Smooth muscle cell (in vitro differentiated cells): ENCODE measurements around the gene RNU1-2. TPM values are rescaled to one million over a fixed set of nuclear protein-coding genes. Genes with fewer than 3 reads are reported as not detected.
"Not testable (repeated sequence)": the region's sequence is repeated elsewhere in the genome, so short reads cannot be mapped to it uniquely, and the experiment has no call there.

ENCODE experiments used
- DNase-seq: peaks from one replicate; lab custom pipeline; 2025; ENCODE audit not compliant: unreplicated experiment; lab: John Stamatoyannopoulos, UW
- H2AFZ ChIP-seq: fragments of 200-600 bp; sonication (generic); 2 replicates; pipeline ENCODE4 v1.6.0; 2016; ENCODE audit warnings: antibody characterized with exemption, low read depth, mild to moderate bottlenecking
- H3F3A ChIP-seq: fragments of 200-600 bp; sonication (generic); 2 replicates; pipeline ENCODE4 v1.6.0; 2017; ENCODE audit warnings: antibody characterized with exemption, low read depth
- H3K27ac ChIP-seq: fragments of 200-600 bp; sonication (generic); 2 replicates; pipeline ENCODE4 v1.5.1; 2016; ENCODE audit warnings: low read depth, mild to moderate bottlenecking
- H3K27me3 ChIP-seq: fragments of 200-600 bp; sonication (generic); 2 replicates; pipeline ENCODE4 v1.6.1; 2016; ENCODE audit warnings: low read depth, mild to moderate bottlenecking
- H3K36me3 ChIP-seq: fragments of 200-600 bp; sonication (generic); 2 replicates; pipeline ENCODE4 v1.5.1; 2016; ENCODE audit warnings: low read depth
- H3K4me1 ChIP-seq: fragments of 200-600 bp; sonication (generic); 2 replicates; pipeline ENCODE4 v1.5.1; 2016; ENCODE audit warnings: low read depth
- H3K4me2 ChIP-seq: fragments of 200-600 bp; sonication (generic); 2 replicates; pipeline ENCODE4 v1.6.0; 2016; ENCODE audit warnings: mild to moderate bottlenecking
- H3K4me3 ChIP-seq: fragments of 200-600 bp; sonication (generic); 2 replicates; pipeline ENCODE4 v1.5.1; 2016; ENCODE audit warnings: mild to moderate bottlenecking
- H3K79me2 ChIP-seq: fragments of 200-600 bp; sonication (generic); 2 replicates; pipeline ENCODE4 v1.6.0; 2016; ENCODE audit warnings: low read depth, mild to moderate bottlenecking
- H3K9ac ChIP-seq: fragments of 200-600 bp; sonication (generic); 2 replicates; pipeline ENCODE4 v1.6.0; 2016; ENCODE audit warnings: low read depth
- H3K9me3 ChIP-seq: fragments of 200-600 bp; sonication (generic); replicated peaks from 2 replicates; pipeline ENCODE4 v1.5.1; 2016; ENCODE audit warnings: low read depth
- H4K20me1 ChIP-seq: fragments of 200-600 bp; sonication (generic); 2 replicates; pipeline ENCODE4 v1.6.0; 2016; ENCODE audit warnings: low read depth
- CTCF ChIP-seq: fragments of 200-600 bp; sonication (generic); IDR thresholded peaks from 2 replicates; pipeline ENCODE4 v1.5.1; 2017; ENCODE audit warnings: borderline replicate concordance, mild to moderate bottlenecking, antibody characterized with exemption; ENCODE audit not compliant: insufficient read depth, poor library complexity, severe bottlenecking
- WGBS: methylation state at CpG from one replicate; pipeline ENCODE4 v1.1.7; 2016; ENCODE audit warnings: low lambda C conversion rate; 5-methylcytosine and 5-hydroxymethylcytosine counted together
- polyA plus RNA-seq: library from polyadenylated mRNA; unstranded; fragments of >200 nt; fragmentation: Nextera tagmentation; extraction: Ambion mirVana; gene quantifications from 2 replicates; pipeline ENCODE4 v1.2.1, GENCODE V29; 2016
- total RNA-seq: library from RNA; depleted of rRNA; stranded (reverse); fragments of >200 nt; gene quantifications from 2 replicates; pipeline ENCODE4 v1.2.3, GENCODE V29; 2014

Gene RNU1-2
- total and polyA plus RNA-seq, 2 experiments from 2014 or later, result under 0.01 to 4.2 TPM

- Histone ChIP-seq H2AFZ (no peak overlapping the region), H3K9me3 (no peaks in the 10 kb centered on the region), H3K9ac (no peak overlapping the region), H3K4me1 (peaks cover 6% of the 10 kb centered on the region), H3F3A (no peaks in the 10 kb centered on the region), H3K4me3 (no peak overlapping the region), H3K36me3 (no peaks in the 10 kb centered on the region), H4K20me1 (peaks cover 2% of the 10 kb centered on the region), H3K27ac (no peak overlapping the region), H3K27me3 (no peaks in the 10 kb centered on the region), H3K79me2 (no peaks in the 10 kb centered on the region), H3K4me2 (no peak overlapping the region)
- no peak for TF ChIP-seq CTCF
- no peak for DNase-seq
- 93% methylated on average over 13 of the region's 13 CpGs for WGBS
These were observed 32.1 kb downstream of the RNU1-2 start for GRCh38 chr1:16927711-16928485.

GRCh38 chr1:16929146-16930041 is 33.6 kb downstream of the RNU1-2 start:
- WGBS, result 82% methylated on average over 20 of the region's 24 CpGs
- not testable (repeated sequence) for H3K9me3 ChIP-seq, H3K4me3 ChIP-seq, H3K4me2 ChIP-seq, H3K79me2 ChIP-seq, H3K9ac ChIP-seq, H3K36me3 ChIP-seq, H3K4me1 ChIP-seq, H4K20me1 ChIP-seq, H3K27ac ChIP-seq, DNase-seq, H3K27me3 ChIP-seq, H2AFZ ChIP-seq, H3F3A ChIP-seq

- DNase-seq, H3F3A ChIP-seq, H2AFZ ChIP-seq, H3K27ac ChIP-seq, H3K9ac ChIP-seq, H3K4me1 ChIP-seq, H3K36me3 ChIP-seq, H3K9me3 ChIP-seq, H3K4me3 ChIP-seq, H3K4me2 ChIP-seq, H3K27me3 ChIP-seq, H4K20me1 ChIP-seq, H3K79me2 ChIP-seq: not testable (repeated sequence)
- 93% methylated on average over 18 of the region's 18 CpGs for WGBS
These were observed 35.6 kb downstream of the RNU1-2 start for GRCh38 chr1:16931206-16931934.

- not testable (repeated sequence) for H3F3A ChIP-seq, H3K9me3 ChIP-seq, H3K27ac ChIP-seq, H3K27me3 ChIP-seq, H3K79me2 ChIP-seq, H2AFZ ChIP-seq, H4K20me1 ChIP-seq, DNase-seq, H3K4me3 ChIP-seq, H3K4me2 ChIP-seq, H3K4me1 ChIP-seq, H3K9ac ChIP-seq, H3K36me3 ChIP-seq
These were observed 38.2 kb downstream of the RNU1-2 start for GRCh38 chr1:16933945-16934344.

- H3K27ac ChIP-seq, H4K20me1 ChIP-seq, H3K9ac ChIP-seq, H3K4me3 ChIP-seq, H3K4me2 ChIP-seq, H3K9me3 ChIP-seq, H3K27me3 ChIP-seq, H3K79me2 ChIP-seq, H3K4me1 ChIP-seq, H3K36me3 ChIP-seq, DNase-seq, H2AFZ ChIP-seq, H3F3A ChIP-seq: not testable (repeated sequence)
- WGBS, result 98% methylated on average over 16 of the region's 16 CpGs
These were observed 40.8 kb downstream of the RNU1-2 start for GRCh38 chr1:16936580-16936979.
